ENCODE data around the gene CLTB. TPM values are rescaled to one million over a fixed set of nuclear protein-coding genes. Genes with fewer than 3 reads are reported as not detected.

The CLTB gene
- total RNA-seq, 1 donor: 76.5 TPM

DNA sequence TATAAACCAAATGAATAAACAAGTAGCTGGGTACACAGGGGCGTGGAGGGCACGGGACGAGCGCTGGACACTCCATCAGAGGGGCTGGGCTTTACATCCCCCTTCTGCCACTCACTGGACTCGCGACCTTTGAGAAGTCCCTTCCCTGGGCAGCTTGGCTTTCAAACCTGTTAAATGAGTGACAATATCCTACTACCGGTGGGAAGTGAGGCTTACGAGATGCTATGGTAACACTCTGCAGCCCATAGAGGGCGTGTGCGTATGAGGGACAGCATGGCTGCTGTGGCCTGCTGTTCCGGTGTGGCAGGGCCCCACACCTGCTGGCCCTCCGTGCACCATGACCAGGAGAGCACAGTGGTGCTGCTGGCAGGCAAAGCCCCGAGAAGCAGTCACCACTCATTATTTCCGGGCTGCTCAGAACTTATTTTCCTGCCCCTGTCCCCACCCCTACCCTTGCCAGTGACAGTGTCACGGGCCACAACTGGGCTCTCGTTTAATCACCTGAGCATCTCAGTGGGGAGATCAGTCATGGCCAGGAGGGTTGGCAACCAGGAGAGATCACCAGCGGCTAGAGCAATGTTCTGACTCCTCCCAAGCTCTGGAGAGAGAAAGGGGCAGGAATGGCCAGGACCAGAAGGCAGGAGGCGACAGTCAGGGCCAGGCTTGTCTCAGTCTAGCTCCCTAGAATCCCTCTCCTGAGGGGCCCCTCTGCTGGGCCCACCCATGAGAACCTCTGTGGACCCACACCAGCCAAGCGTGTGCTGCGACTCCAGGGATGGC, 10.5 kb downstream of the CLTB start:
- no peak overlapping the region for H3K4me3 ChIP-seq (ENCODE audit: low read depth, low read length)
- TF ChIP-seq, protein P1, sequence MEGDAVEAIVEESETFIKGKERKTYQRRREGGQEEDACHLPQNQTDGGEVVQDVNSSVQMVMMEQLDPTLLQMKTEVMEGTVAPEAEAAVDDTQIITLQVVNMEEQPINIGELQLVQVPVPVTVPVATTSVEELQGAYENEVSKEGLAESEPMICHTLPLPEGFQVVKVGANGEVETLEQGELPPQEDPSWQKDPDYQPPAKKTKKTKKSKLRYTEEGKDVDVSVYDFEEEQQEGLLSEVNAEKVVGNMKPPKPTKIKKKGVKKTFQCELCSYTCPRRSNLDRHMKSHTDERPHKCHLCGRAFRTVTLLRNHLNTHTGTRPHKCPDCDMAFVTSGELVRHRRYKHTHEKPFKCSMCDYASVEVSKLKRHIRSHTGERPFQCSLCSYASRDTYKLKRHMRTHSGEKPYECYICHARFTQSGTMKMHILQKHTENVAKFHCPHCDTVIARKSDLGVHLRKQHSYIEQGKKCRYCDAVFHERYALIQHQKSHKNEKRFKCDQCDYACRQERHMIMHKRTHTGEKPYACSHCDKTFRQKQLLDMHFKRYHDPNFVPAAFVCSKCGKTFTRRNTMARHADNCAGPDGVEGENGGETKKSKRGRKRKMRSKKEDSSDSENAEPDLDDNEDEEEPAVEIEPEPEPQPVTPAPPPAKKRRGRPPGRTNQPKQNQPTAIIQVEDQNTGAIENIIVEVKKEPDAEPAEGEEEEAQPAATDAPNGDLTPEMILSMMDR (IDR thresholded peaks at IDR 0.05; ENCODE audit: insufficient read depth, low read length): no peak
- no peak for DNase-seq (ENCODE audit: low read depth)

DNA sequence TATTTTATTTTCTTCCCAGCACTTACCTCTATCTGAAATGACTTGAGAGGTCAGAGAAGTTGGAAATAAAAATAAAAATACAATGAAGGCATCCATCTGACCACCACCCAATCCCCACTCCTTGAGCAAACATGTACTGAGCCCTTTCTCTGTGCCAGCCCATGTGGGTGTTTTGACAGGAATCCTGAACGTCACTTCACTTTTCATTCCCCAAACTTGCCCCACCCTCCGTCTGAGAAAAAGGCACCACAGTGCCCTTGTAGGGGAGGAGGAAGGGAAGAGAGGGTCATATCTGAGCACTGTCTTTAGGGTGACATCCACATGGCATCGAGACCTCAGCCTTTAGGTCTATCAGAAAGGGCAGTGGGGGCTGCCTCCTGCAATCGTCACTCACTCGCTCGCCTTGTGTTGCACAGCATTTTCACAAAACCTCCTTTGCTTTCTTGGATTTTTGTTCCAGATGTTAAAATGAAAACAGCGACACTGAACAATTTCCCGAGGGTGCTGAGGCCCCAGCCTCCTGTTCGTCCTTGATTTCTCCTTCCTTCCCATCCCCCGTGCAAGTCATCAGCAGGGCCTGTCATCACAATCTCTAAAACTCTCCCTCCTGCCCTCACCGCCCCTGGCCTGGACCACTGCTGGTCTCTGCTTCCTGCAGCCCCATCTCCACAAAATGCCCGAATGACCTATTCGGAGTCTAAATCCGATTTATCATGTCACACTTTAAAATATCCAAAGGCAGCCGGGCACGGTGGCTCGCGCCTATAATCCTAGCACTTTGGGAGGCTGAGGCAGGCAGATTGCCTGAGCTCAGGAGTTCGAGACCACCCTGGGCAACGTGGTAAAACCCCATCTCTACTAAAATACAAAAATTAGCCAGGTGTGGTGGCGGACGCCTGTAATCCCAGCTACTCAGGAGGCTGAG, 14.8 kb downstream of the CLTB start:
- DNase-seq (ENCODE audit: low read depth): no peak
- TF ChIP-seq, protein P1 (IDR thresholded peaks at IDR 0.05; ENCODE audit: insufficient read depth, low read length): no peak
- no peak overlapping the region for H3K4me3 ChIP-seq (ENCODE audit: low read depth, low read length)

DNA sequence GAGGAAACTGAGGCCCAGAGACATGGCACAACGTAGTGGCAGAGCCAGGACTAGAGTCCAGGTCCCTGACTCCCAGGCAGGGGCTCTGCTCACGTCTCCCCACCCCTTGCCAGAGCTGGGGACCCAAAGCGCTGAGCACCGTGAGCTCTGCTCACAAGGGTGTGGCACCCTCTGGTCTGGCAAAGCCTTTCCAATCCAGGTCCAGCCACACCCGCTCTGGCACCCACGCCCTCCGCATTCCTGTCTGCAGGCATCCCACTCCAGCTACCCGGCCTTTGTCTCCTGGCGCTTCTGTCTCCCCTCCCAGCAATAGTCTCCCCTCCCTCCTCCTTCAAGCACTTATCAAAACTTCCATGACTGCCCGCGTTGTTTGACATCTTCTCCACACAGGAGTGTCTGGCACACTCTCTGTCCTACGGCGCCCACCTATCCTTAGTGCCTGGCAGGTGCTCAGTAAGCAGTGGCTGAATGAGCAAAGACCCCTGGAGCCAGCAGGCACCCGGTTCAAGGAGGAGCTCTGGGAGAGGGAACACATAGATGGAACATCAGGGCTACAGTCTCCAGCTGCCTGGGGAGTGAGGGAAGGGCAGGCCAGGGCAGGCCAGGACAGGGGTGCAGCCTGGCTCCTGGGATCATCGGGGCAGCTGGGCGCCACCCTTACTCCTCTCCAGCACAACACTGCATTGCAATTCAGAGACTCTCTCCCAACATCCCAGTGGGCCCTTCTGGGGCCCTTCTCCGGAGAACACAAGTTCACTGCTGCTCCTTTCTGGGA, 15.8 kb downstream of the CLTB start:
- TF ChIP-seq, protein P1 (IDR thresholded peaks at IDR 0.05; ENCODE audit: insufficient read depth, low read length): no peak
- DNase-seq (ENCODE audit: low read depth): no peak
- H3K4me3 ChIP-seq (ENCODE audit: low read depth, low read length): no peak overlapping the region

GRCh38 chr5:176397736-176398420, 18.5 kb downstream of the CLTB start:
- H3K4me3 ChIP-seq (ENCODE audit: low read depth, low read length): no peak overlapping the region
- TF ChIP-seq, protein P1 (IDR thresholded peaks at IDR 0.05; ENCODE audit: insufficient read depth, low read length): no peak
- DNase-seq (ENCODE audit: low read depth): no peak

DNA sequence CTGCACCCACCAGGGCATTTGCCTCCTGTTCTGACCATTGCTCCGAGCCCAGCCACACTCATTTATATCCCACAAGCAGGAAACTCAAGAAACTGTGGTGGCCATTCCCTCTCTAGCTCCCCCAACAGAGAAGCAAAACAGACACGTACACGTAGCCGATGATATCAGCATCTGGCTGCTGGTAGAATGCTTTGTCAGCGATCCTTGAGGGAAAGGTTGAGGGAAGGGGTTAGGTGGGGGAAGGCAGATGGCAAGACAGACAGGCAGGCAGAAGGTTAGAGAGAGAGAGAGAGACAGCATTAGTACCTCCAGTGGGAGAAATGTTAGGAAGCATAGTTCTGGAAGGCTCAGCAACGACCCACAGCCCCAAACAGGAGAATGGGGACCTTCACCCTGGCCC, 20.0 kb downstream of the CLTB start:
- H3K4me3 ChIP-seq (ENCODE audit: low read depth, low read length): no peak overlapping the region
- TF ChIP-seq, protein P1 (IDR thresholded peaks at IDR 0.05; ENCODE audit: insufficient read depth, low read length): no peak
- DNase-seq (ENCODE audit: low read depth): no peak

All from fibroblast of the aortic adventitia (primary cell).